Hematopoietic multipotent progenitor cell treated with erythropoietin and hydrocortisone succinate and interleukin-3 and kit ligand, for 17 days (in vitro differentiated cells): ENCODE measurements around the gene TCP11.

Experiments
- DNase-seq: peaks from one replicate; pipeline ENCODE4 v3.0.0-alpha.2; 2015; ENCODE audit warnings: low spot score

TCP11 gene

DNA sequence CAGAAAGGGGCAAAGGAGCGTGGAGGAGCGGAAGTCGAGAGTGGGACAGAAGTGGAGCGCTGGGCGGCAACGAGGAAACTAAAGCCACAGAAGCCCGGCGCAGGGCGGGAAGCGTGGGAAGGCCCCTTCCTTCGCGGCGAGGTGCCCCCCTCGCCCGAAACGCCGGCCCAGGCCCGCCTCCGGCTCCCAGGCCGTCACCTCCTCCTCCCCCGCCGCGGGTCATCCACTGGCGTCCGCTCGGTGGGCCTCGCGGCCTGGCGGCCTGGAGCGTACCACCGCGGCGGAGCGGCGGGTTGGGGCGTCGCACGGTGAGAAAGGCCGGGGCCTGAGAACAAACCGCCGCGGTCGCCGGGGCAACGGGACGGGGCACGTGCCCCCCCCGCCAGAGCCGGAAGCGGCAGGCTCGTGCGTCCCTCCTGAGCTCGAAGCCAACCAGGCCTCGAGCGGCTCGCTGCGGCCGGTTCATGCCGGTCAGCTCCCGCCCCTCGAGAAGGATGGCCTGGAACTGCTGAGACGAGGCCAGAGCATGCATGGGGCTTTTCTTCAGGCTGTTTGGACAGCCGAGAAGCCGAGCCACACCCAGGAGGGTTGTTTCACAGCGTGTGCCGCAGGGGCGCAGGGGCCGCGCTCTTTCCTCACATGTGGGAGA, at the start of gene TCP11:
TSS of gene TCP11 (minus strand) at position 333 of the 649 bp plus-strand sequence. CDS start 469 bp downstream, outside the sequence.
- no peak for DNase-seq

DNA sequence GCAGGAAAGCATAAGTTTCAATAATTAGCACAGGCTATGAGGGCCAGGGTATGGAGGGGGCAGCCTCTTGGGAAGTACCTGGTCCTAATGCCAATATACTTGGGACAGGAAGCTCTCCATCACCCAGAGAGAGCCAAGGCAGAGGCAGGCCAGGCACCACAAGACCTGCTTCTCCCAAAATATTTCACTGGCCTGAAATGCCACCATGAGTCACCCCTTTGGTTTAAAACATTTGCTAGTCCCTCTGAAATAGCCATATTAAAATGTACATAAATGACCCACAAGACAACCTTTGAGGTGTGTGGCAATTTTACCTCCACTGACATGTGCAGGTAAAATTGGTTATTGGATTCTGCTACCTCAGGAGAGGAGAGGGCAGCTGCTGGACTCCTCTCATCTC, 49.2 kb upstream of the TCP11 start:
- no peak for DNase-seq

DNA sequence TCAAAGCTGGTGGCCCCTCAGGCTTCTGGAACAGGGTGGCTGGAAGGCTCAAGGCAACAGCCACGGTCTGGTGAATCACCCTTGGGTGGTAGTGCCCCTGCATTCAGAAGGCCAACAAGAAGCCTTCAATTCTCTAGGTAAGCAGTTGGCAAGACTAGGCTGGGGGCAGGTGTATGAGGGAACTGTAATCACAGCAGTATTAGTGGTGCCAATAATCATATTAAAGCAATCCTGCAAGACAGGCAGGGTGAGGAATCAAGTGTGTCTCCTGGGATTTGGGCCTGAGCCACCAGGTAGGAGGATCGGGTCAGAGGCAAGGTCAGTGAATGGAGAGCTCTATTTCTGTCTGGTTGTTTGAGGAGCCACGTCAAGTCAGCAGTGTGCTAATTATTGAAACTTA, 47.7 kb upstream of the TCP11 start:
- no peak for DNase-seq

DNA sequence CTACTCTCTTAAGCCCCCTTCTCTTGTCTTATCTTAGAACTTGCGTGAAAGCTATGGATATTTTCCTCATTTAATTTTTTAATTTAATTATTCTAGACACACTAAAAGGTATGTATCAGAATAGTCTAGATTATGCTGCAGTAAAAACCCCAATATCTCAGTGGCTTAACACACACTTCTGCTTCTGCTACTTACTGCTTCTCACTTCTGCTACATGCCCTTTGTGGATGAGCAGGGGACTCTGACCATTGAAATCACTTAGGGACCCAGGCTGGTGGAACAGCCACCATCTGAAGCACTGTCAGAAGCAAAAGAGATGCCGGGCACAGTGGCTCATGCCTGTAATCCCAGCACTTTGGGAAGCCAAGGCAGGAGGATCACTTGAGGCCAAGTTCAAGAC, 45.4 kb upstream of the TCP11 start:
- no peak for DNase-seq

DNA sequence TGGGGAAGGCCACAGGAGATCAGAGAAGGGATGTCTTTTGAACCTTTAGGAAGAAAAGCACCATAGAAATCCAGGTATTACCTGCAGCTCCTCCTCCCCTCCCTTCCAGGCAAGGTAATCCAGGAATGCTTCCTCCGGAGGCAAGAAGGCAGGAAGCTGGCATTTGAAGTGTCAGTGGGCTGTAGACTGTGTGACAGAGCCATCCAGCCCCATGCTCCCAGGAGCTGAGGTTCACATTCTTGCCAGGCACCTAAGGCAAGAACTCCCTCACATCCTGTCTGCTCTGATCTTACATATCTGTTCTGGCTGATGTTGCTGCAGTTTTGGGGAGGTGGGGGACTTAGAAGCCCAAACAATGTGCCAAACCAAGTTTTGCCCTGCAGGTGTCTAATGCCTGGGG, 44.8 kb upstream of the TCP11 start:
- DNase-seq: no peak

DNA sequence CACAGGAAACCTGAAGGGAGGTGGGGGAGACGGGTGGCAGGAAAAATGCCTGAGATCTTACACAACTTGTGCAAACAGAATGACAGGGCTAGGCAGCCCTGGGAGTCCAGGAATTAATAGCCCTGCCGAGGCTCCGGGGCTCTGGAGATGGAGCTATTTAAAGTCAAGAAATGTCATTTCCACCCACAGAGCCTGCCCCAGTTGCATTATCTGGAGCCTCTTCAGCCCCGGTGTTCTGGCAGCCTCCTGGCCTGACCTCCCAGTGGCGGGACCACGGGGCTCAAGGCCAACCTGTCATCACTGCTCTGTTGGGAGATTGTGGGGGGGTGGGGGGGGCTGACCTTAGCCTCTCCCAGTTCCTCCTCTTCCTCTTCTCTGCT, 44.2 kb upstream of the TCP11 start:
- DNase-seq: no peak

DNA sequence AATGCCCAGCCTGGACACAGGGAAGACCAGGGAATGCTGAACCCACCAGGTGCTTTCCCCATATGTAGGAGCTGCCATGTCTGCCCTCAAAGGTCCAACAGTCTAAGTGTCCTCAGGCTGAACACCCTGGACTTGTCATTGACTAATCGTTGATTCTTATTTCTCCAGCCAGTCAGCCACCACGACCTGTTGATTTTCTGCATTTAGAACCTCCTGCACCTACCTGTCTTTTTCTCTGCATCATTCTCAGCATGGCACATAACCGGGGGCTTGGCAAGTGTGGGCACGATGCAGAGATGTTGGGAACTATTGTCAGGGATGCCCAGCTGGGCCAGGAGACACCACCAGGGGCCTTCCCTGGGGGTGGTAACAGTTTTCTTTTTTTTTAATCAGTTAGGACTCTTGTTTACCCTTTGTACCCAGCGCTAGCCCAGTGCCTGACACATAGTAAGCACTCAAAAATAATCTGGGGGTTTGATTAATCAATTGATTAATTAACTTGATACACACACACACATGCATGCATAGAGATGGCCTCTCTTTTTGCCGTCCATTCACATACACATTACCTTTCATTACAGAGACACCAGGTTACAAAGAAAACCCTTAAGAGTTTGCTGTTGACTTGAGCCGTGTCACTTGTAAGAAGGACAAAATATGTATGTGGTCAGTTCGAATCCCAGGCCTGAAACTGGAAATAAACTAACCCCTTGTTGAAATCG, 43.6 kb upstream of the TCP11 start:
- DNase-seq: no peak

DNA sequence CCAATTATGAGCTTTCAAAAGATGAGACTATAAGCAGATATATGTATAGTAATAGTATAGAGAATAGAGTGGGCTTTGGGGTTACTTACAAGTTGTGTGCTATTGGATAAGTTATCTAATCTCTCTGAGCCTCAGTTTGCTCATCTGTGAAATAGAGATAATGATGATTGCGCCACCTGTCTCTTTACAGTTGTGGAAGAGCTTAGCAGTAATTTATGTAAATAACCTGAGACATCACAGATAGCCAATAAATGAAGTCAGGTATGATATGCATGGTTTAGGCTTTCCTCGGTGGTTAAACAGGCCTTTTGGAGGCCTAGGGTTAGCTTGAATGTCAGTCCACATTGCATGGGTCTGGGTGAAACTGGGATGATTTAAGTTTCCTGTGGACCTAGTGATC, 42.8 kb upstream of the TCP11 start:
- peak; percentile 30 for DNase-seq

DNA sequence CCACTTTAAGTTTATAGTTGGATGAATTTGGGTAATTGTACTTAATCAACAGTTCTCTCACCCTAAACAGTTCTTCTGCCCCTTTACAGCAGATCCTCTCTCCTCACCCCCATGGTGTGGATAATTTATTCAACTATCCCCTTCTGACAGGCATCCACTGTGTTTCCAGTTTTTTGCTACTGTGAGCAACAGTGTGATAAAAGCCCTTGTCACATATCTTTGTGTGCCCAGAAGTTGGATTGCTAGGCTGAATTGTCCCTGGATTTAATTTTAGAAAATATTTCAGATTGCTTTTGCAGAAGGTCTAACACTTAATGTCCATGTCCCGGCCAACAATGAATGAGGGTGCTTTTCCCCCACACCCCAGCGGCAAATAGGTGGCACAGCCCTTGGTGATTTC, 42.1 kb upstream of the TCP11 start:
- DNase-seq: no peak

DNA sequence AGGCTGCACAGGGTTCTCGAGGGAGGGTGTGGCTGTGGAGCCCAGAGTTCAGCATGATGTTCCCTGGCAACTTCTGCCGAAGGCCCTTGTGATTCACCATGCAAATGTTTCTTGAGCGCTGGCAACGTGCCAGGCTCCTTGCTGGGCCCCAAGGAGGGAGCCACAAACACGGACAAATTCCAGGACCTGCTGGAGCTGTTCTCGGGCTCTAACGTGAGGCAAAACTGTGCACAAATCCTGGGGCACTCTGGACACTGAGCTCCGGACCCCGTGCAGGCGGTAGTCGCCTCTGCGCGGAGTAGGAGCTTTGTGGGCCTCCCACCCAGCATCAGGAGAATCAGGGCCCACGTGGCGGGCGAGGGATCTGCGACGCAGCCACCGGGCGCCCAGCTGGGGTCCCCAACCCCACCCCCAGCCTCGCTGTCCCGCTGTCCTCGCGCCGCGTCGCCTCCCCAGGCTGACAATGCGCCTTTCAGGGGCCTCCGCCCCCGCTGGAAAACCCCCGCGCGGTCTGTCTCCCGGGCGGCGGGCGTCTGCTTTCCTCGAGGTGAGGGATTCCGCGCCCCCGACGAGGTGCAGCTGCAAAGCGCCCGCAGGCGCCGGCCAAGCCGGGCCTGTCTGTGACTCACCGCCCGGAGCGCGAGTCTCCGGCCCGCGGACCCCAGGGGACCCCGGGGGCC, 40.9 kb upstream of the TCP11 start:
- DNase-seq: peak; percentile 34

DNA sequence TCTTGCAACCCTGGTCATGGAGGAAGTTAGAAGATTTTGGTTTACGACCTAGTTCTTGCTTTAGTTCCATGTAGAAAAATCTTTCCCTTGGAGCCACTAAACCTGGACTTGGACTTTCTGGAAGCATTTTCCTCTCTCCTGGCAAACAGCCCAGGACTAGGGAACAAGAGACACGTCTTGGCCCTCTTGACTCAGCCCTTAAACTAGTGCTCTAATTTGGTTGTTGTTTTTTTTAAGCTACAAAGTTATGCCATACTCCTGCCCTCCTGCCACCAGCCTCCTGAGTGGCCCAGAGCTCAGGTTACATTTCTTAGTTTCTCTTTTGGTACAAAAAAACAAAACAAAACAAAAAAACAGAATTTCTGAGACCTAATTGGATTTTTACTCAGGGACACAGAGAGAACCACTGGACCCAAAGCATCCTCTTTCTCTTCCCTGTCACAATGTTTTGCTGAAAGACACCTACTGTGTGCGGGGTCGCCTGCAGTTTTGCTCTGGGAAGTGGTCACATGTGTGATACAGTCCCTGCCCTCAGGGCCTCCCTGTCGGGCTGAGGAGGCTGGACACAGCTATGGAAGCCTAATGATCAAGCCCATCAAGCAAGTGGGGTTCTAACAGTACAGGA, 40.3 kb upstream of the TCP11 start:
- no peak for DNase-seq

DNA sequence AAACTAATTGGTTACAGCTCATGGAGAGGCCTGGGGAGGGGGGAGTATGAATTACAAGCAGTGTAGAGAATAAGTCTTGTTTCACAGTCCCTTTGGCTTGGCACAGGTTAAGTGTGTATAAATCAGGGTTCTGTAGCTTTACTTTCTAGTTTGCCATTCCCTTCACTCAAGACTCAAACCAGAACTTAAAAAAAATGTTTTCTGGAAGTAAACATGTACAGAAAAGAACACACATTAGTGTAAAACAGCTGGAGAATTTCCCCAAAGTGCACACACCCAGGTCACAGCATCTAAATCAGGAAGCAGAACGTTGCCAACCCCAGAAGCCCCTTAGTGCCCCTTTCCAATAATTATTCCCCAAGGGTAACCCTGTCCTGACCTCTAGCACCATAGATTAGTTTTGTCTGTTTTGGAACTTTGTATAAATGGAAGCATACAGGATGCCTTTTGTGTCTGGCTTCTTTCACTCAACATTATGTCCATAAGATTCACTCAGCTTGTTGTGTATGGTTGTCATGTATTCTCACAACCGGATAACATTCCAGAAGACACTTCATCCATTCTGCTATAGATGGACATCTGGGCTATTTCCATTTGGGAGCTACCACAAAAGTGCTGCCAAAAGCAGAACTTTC, 38.9 kb upstream of the TCP11 start:
- no peak for DNase-seq

DNA sequence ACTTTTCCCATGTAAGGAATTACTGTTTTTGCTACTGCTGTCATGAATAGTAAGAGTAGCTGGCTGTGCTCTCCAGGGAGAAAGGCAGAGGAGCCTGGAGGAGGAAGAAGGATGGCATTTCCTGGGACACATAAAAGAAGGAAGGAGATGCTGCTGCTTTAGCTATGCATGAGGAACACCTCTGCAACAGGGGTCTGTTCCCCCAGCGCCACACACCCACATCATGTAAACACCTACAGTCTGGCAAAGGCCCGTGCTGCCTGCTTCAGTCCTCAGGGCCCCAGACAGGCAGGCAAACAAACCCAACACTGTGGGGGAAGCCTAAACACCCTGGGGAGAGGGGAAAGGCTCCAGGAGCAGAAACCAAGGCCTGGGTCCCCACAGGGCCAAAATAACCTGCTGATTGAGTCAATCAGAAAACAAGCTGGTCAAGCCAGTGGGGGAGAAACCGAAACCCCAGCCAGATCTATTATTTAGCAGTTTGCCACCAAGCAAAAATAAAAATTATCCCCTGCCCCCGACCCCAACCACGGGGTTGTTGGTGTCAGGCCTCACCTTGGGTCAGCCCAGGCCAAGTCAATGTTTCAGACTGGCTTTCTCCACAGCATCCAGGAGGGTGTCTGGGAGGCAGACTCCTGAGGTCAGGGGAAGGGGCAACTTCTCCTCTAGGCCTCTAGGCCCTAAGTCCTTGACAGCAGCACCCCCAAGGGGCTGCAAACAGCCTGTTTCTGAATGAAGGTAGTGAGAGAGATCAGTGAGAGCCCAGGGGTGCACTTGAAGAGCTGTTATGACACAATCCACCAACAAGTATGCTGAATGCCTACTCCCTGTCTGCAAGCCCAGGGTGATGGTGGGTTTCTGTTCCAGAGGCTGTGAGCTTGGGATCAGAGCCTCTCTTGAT, 38.0 kb upstream of the TCP11 start:
- DNase-seq: no peak

DNA sequence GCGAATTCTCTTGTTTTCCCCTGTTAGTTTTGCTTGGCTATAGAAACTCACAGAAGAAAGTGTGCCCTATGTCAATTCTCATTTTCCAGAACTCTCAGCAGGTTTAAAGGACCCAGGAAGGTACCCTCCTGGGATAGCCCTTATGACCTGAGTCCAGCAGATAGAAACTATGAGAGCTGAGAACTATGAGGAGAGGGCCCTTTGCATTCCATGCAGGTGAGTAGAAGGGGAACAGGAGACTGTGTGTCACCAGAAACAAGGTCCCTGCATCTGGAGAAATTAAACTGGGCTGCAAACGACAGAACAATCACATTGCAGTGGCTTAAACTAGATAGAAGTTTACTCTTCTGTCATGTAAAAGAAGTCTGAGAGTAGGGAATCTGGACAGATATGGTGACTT, 36.9 kb upstream of the TCP11 start:
- DNase-seq: no peak

DNA sequence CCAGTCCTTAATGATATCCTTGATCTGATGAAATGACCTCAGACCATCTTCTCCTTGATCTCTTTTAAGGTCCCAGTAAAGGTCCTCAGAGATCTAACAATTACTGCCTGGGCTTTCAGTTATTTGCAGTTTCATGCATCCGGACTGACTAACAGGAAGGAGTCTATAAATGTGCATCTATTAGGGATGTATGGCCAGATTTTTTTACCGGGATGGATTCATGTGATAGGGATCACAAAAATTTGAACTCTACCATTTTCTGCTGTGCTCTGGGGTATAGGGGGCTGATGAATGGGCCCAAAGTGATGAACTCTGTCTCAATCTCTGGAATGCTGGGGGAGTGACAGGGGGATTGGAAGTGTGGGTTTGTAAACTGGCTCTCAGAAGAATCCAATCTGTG, 36.5 kb upstream of the TCP11 start:
- DNase-seq: no peak

DNA sequence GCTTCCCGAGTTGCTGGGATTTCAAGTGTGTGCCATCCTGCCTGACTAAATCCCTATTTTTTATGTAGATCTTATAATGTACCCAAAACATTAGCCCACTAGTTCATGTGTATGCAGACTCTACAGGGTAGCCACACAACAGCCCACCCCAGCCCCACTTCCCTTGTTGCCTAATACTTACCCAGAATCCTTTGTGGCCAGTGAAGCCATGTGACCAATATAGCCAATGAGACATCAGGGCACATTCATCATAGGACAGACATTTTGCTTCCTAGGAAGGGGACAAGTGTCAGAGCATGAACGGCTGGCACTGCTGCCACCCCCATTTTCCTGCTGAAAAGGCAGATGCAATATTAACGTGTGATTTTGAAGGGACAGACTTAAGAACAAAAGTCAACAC, 36.0 kb upstream of the TCP11 start:
- no peak for DNase-seq

DNA sequence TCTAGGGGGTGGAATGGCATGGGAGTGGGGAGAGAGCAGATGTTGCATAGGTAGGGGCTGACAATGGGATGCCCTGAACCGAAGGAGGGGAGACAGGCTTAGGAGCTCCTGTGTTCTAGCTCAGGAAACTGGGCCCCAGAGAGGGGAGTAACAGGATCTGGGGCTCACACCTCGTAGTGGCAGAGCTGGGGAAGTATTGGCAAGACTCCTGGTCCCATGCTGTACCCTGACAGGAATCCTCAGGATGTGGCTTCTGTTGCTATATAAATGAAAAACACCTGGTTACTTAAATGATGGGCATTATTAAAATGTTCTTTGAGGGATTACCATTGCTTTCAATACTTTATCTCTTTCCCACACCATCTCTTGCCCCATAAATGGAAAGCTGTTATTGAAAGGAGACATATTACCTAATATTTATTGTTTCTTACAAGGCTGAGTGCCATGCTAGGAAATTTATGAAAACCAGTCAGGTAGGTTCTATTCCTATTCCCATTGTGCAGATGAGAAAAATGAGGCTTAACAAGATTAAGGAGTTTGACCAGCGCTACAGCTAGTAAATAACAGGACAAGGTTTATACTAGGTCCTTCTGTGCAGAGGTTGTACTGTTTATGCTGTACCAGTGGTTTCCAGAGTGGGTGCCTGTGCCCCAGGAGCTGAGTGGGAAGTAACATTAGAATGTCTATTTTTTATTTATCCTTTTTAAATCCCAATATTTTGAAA, 35.3 kb upstream of the TCP11 start:
- DNase-seq: no peak

DNA sequence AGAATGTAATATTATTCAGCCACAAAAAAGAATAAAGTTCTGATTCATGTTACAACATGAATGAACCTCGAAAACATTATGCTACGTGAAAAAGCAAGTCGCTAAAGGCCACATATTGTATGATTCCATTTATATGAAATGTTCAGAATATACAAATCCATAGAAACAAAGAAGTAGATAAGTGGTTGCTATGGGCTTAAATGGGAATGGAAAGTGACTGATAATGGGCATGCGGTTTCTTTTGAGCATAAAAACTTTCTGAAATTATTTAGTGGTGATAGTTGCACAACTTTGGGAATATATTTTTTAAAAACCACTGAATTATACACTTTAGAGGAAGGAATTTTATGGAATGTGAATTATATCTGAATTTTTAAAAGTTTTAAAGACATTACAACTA, 33.4 kb upstream of the TCP11 start:
- DNase-seq: no peak

DNA sequence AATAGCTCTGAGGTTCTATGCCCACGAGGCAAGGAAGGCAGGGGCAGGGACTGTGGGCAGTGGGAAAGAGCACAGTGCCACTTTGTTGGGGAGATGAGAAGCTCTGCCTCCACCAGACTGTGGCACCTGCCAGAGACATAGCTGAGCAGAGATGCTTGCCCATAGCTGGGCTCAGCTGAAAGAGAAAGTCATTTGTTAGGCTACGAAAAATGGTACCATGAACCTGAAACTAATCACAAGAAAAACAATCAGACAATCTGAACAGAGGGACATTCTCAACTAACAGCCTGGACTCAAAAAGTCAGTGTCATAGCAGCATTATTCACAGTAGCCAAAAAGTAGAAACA, 32.9 kb upstream of the TCP11 start:
- DNase-seq: no peak

DNA sequence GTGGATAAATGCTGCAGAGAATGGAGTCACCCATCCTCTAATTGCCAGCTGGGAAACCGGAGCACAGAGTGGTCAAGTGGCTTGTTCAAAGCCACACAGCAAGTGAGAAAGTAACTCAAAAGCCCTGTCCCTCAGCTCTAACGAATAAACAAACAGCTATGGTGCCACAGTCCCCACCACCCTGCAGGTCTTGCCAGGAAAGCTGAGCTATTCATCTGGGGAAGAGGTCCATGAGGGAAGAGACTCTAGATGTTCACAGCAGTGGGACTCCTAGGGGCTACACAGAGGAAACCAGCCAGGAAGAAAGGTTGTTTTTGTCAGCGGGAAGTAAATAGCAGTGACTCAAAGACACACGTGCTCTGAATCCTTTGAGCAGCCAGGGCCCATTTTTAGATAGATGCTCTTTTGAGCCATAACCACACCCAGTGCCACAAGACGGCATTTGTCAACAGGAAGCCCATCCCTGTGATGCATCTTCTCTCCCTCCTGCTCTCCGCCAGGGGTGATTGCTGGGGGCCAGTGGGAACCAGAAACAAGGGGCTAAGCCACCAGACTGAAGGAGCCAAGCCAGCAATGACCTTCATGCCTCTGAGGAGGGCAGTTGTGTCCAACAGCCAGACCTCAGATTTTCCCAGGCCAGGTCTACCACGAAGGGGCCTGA, 32.4 kb upstream of the TCP11 start:
- no peak for DNase-seq
